Skeletal muscle satellite cell (primary cell): ENCODE results near the gene ITGAE.
A peak's percentile ranks its signal among the peaks of the same experiment; 100 is the strongest.

Source experiments
- H3K27me3 ChIP-seq: 2 replicates; pipeline ENCODE4 v1.7.0; 2013; ENCODE audit warnings: low read length; ENCODE audit not compliant: control insufficient read depth, insufficient read depth
- H3K36me3 ChIP-seq: 2 replicates; pipeline ENCODE4 v1.7.0; 2013; ENCODE audit warnings: mild to moderate bottlenecking, control low read depth, low read length; ENCODE audit not compliant: insufficient read depth
- H3K4me1 ChIP-seq: 2 replicates; pipeline ENCODE4 v1.7.0; 2013; ENCODE audit warnings: low read length; ENCODE audit not compliant: control insufficient read depth, insufficient read depth
- H3K4me2 ChIP-seq: 2 replicates; pipeline ENCODE4 v1.7.0; 2013; ENCODE audit warnings: mild to moderate bottlenecking, low read length
- H3K4me3 ChIP-seq: 2 replicates; pipeline ENCODE4 v1.7.0; 2013; ENCODE audit warnings: low read length
- H3K9ac ChIP-seq: 2 replicates; pipeline ENCODE4 v1.7.0; 2013; ENCODE audit warnings: mild to moderate bottlenecking, low read depth, low read length, moderate library complexity
- H3K9me3 ChIP-seq: replicated peaks from 2 replicates; pipeline ENCODE4 v1.7.0; 2013; ENCODE audit warnings: mild to moderate bottlenecking, control low read depth, low read length

Gene ITGAE

DNA sequence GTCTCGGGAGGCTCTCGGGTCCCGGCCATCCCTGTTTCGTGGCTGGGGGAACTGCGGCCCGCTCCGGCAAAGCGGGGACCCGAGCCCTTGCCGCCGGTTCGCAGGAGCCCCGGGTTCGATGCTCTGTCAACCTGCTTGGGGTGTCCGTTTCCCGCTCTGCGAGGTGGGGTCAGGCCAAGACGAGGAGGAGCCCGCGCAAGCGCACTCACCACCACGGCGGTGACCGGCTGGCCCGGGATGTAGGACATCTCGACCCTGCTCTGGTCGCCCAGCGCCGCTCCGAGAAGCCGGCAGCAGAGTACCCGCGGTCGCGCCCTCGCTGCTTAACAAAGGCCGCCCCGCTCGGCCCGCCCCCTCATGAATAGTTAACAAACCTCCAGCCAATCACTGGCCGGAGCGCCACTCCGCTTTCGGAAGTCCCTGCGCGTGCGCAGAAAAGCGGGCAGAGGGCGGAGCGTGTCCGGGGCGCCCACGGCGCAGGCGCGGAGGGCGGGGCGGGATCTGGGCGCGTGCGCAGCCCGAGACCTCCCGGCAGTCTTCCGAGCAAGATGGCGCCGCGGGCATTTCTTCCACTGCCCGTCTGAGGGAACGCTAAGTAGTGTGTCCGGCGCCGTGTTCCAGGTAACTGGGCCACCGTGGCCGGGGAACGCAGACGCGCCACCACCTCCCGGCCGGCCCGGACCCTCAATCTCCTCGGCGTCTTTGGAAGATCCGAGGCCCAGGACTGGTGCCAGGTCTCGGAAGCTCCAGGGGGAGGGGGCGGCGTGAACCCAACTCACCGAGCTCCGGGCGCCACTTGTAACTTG is 132.5 kb downstream of the ITGAE start, which contains the start of the genes EMC6 and TAX1BP3:
Gene EMC6 (plus strand): TSS at position 534 of the 806 bp plus-strand sequence. CDS start 335 bp downstream, outside the sequence.
Gene TAX1BP3 (minus strand): TSS at position 300 of the 806 bp plus-strand sequence. CDS start 52 bp downstream, at position 248.
- peak within 1 kb of the TSS; percentile 87 for H3K4me3 ChIP-seq
- peak within 1 kb of the TSS; percentile 99 for H3K9ac ChIP-seq
- no peaks in the 10 kb centered on the region for H3K27me3 ChIP-seq
- no peaks in the 10 kb centered on the region for H3K9me3 ChIP-seq
- peaks cover 32% of the 10 kb centered on the region for H3K36me3 ChIP-seq
- peak within 1 kb of the TSS; percentile 95 for H3K4me2 ChIP-seq
- H3K4me1 ChIP-seq, result peaks cover 18% of the 10 kb centered on the region

GRCh38 chr17:3667366-3668278 is 133.4 kb downstream of the ITGAE start:
- Histone ChIP-seq H3K9me3 (no peaks in the 10 kb centered on the region), H3K4me1 (peaks cover 18% of the 10 kb centered on the region), H3K36me3 (peaks cover 38% of the 10 kb centered on the region), H3K9ac (peak overlapping the region; percentile 99), H3K4me3 (peak overlapping the region; percentile 87), H3K27me3 (no peaks in the 10 kb centered on the region), H3K4me2 (peak overlapping the region; percentile 85)

- Histone ChIP-seq H3K9ac (peak overlapping the region; percentile 44), H3K4me2 (peak overlapping the region; percentile 85), H3K4me3 (peak overlapping the region; percentile 66), H3K36me3 (peaks cover 45% of the 10 kb centered on the region), H3K4me1 (peaks cover 18% of the 10 kb centered on the region), H3K9me3 (no peaks in the 10 kb centered on the region), H3K27me3 (no peaks in the 10 kb centered on the region)
Measured at GRCh38 chr17:3666516-3666915, 134.5 kb downstream of the ITGAE start.

DNA sequence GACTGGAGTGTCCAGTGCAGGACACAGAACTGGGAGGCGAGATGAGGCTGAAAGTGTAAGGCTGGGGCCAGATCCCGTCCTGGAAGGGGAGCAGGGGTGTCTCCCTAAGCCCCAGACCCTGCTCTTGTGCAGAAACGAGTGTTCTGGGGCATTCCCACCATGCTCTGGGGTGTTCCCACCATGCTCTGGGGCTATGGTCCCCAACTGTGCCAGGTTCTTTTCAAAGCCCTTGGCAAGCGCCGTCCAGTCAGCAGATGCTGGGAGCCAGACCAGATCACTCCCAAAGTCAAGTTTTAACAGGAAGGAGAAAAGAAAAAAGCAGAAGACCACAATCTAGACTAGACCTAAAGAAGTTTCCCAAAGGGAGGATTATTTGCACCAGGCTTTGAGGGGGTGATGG is 135.2 kb downstream of the ITGAE start:
- peak overlapping the region; percentile 66 for H3K4me3 ChIP-seq
- peak overlapping the region; percentile 85 for H3K4me2 ChIP-seq
- H3K36me3 ChIP-seq, result peaks cover 52% of the 10 kb centered on the region
- no peaks in the 10 kb centered on the region for H3K27me3 ChIP-seq
- H3K9ac ChIP-seq, result peak overlapping the region; percentile 44
- peaks cover 20% of the 10 kb centered on the region for H3K4me1 ChIP-seq
- H3K9me3 ChIP-seq, result no peaks in the 10 kb centered on the region
